Kidney (tissue), 14 donors: ENCODE results near the gene SLC52A3. TPM values are rescaled to one million over a fixed set of nuclear protein-coding genes. Genes with fewer than 3 reads are reported as not detected.

Experiments
- DNase-seq, 5 donors: peaks; one replicate each; pipeline ENCODE4 v3.0.0-alpha.2; 2013 to 2020
- FAIRE-seq: peaks from 2 replicates; lab custom pipeline; 2012; peaks lifted over from hg19 to GRCh38; lab: Jason Lieb, UNC
- H3K27ac ChIP-seq, 2 donors: one replicate each; pipeline ENCODE4 v1.7.0; 2013; ENCODE audit warnings: low read depth in 2 of 2, low read length in 2 of 2, inconsistent platforms in 1 of 2
- H3K27me3 ChIP-seq: one replicate; pipeline ENCODE4 v1.7.1; 2013; ENCODE audit warnings: low read length, inconsistent platforms; ENCODE audit not compliant: control insufficient read depth, insufficient read depth
- H3K36me3 ChIP-seq, 3 donors: one replicate each; pipeline versions ENCODE4 v1.7.0 to v1.7.1; 2013; ENCODE audit warnings: low read length in 3 of 3, control low read depth in 1 of 3, inconsistent platforms in 1 of 3; ENCODE audit not compliant: insufficient read depth in 3 of 3, control insufficient read depth in 2 of 3
- H3K4me1 ChIP-seq, 3 donors: one replicate each; pipeline versions ENCODE4 v1.7.0 to v1.7.1; 2013; ENCODE audit warnings: low read length in 3 of 3, inconsistent platforms in 1 of 3, low read depth in 1 of 3; ENCODE audit not compliant: control insufficient read depth in 2 of 3, insufficient read depth in 2 of 3
- H3K4me3 ChIP-seq, 3 donors: one replicate each; pipeline versions ENCODE4 v1.7.0 to v1.8.1; 2013; ENCODE audit warnings: low read length in 3 of 3, control low read depth in 1 of 3, inconsistent platforms in 1 of 3
- H3K9ac ChIP-seq, 3 donors: one replicate each; pipeline versions ENCODE4 v1.7.0 to v1.7.1; 2013; ENCODE audit warnings: low read length in 3 of 3, control low read depth in 1 of 3, inconsistent platforms in 1 of 3
- H3K9me3 ChIP-seq, 3 donors: one replicate each; pipeline versions ENCODE4 v1.7.0 to v1.7.1; 2013; ENCODE audit warnings: low read length in 3 of 3, control low read depth in 1 of 3, inconsistent platforms in 1 of 3; ENCODE audit not compliant: control insufficient read depth in 2 of 3, insufficient read depth in 1 of 3
- CTCF ChIP-seq: IDR thresholded peaks from 3 replicates; pipeline ENCODE4 v1.5.1; 2012; ENCODE audit warnings: mild to moderate bottlenecking, moderate library complexity, borderline replicate concordance; ENCODE audit not compliant: insufficient read depth; ENCODE audit errors: extremely low read depth
- intact Hi-C: fragments of 100-400 bp; cut with DNase I; formaldehyde crosslinking; loops from one replicate; pipeline ENCODE4 v1.11.1; 2022
- polyA plus RNA-seq: library from polyadenylated mRNA; stranded (reverse); fragments of 350-450 nt; fragmentation: Illumina TruSeq; extraction: RNeasy Lipid Tissue Mini Kit (QIAGEN cat#74804); gene quantifications from one replicate; pipeline ENCODE4 v1.2.3, GENCODE V29; 2014; ENCODE audit warnings: low read depth, low replicate concordance; ENCODE audit not compliant: insufficient read depth
- total RNA-seq: library from RNA; stranded (reverse); fragmentation: NEBNext Ultra II Directional; extraction: Animal tissue kit (Norgen Biotek cat#: 25700); gene quantifications from one replicate; pipeline ENCODE4 v1.2.1, GENCODE V29; 2021
- donor health status: control.
- donor health status: control.
- donor health status: control.
- donor health status: control.
- donor health status: control.
- donor health status: DM: yes; HTN: yes; CAD: no.
- donor health status: Normal renal cell carcinoma (clear cell type).

The SLC52A3 gene
- total and polyA plus RNA-seq, 2 donors from 2014 or later: 10.9 to 11.4 TPM

DNA sequence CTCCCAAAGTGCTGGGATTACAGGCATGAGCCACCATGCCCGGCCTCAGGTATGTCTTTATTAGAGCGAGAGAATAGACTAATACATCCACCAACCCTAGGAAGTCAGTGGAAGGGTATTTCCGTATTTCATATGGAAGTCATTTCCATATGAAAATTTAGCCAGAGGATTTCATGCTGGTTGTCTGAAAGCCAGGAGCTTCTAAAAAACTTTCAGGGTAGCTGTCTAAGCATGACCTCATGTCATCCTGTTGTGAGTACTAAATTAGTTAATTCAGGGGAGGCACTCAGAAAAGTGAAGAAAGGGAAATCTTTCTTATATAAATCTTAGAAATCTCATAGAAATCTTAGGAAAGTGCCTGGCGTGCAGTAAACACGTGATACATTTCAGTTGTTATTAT is 16.5 kb downstream of the SLC52A3 start:
- Histone ChIP-seq H3K9ac (no peak overlapping the region), H3K4me3 (no peak overlapping the region), H3K36me3 (no peaks in the 10 kb centered on the region), H3K9me3 (no peaks in the 10 kb centered on the region), H3K4me1 (no peaks in the 10 kb centered on the region), H3K27me3 (no peaks in the 10 kb centered on the region), H3K27ac (no peak overlapping the region)
- intact Hi-C loops: no loop called here
- TF ChIP-seq CTCF: no peak
- DNase-seq (no peak), FAIRE-seq (no peak)

DNA sequence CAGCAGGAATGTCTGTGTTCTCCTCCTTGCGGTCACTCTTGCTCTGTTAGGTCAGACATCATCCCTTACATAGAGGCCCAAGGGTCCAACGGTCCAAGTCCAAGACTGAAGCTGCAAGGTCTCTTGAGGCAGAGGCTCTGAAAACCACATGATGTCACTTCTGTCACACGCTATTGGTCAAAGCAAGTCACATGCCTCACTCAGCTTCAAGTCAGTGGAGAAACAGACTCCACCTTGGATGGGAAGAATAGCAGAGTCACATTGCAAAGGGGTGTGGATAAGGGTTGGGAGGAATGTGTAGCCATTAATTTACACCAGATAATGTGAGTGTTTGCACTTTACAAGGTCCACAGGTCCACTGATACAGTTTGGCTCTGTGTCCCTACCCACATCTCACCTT is 17.5 kb downstream of the SLC52A3 start:
- Histone ChIP-seq H3K36me3 (no peaks in the 10 kb centered on the region), H3K4me1 (no peaks in the 10 kb centered on the region), H3K27me3 (no peaks in the 10 kb centered on the region), H3K27ac (no peak overlapping the region), H3K4me3 (no peak overlapping the region), H3K9me3 (no peaks in the 10 kb centered on the region), H3K9ac (no peak overlapping the region)
- DNase-seq (peak in 1 of 5 donors; percentile 59), FAIRE-seq (no peak)
- TF ChIP-seq CTCF: no peak
- intact Hi-C loops: no loop called here

DNA sequence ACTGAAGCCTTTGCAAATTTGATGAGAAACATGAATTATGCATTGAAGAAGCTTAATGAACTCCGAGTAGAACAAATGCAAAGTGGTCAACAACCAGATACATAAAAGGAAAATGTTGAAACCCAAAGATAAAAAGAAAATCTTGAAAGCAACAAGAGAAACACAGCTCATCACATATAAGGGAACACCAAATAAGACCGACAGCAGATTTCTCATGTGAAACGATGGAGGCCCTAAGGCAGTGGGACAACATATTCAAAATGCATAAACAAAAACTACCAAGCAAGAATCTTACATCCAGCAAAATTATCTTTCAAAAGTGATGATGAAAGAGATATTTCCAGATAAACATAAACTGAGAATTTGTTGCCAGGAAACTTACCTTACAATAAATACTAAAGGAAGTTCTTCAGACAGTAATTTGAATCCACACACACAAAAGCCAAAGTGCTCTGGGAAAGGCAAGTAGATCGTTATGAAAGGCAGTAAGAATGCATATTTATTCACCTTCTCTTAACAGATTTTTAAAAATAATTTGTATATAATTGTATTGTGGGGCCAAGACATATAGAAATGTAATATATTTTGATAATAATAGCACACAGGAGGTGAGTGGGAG is 22.5 kb downstream of the SLC52A3 start:
- TF ChIP-seq CTCF: no peak
- no peaks in the 10 kb centered on the region for H3K36me3 ChIP-seq
- no peaks in the 10 kb centered on the region for H3K4me1 ChIP-seq
- no peak overlapping the region for H3K9ac ChIP-seq
- H3K4me3 ChIP-seq: no peak overlapping the region
- FAIRE-seq (no peak), DNase-seq (no peak)
- intact Hi-C loops: no loop called here
- H3K27me3 ChIP-seq: no peaks in the 10 kb centered on the region
- H3K9me3 ChIP-seq: peaks cover 0 to 7% (median 0%) of the 10 kb centered on the region in 3 donors
- H3K27ac ChIP-seq: no peak overlapping the region

- FAIRE-seq: no peak
- intact Hi-C loops: no loop called here
- no peak overlapping the region for H3K4me3 ChIP-seq
- H3K27ac ChIP-seq: no peak overlapping the region
- no peaks in the 10 kb centered on the region for H3K27me3 ChIP-seq
- H3K9me3 ChIP-seq: peaks cover 0 to 7% (median 0%) of the 10 kb centered on the region in 3 donors
- H3K36me3 ChIP-seq: no peaks in the 10 kb centered on the region
- H3K9ac ChIP-seq: no peak overlapping the region
- DNase-seq: no peak
- no peak for TF ChIP-seq CTCF
- peaks cover 0 to 2% (median 0%) of the 10 kb centered on the region in 3 donors for H3K4me1 ChIP-seq
Measured at GRCh38 chr20:742156-742555, 26.1 kb downstream of the SLC52A3 start.
